DND-41 (cell line): ENCODE results near the gene UBE3B.

ENCODE experiments used
- ATAC-seq: fragments of 200-7000 bp; cut with Tn5 transposase; 3 replicates; pipeline ENCODE4 v1.9.1; 2021; ENCODE audit warnings: low read depth; ENCODE audit not compliant: insufficient read depth
- DNase-seq: peaks from one replicate; pipeline ENCODE4 v3.0.0-alpha.2; 2020
- H2AFZ ChIP-seq: 2 replicates; pipeline ENCODE4 v1.6.0; 2012; ENCODE audit warnings: low read depth, low read length
- H3K27ac ChIP-seq: 2 replicates; pipeline ENCODE4 v1.5.1; 2012; ENCODE audit warnings: low read length, inconsistent platforms
- H3K27me3 ChIP-seq: fragments of 200-600 bp; sonication (generic); 2 replicates; pipeline ENCODE4 v1.6.0; 2012; ENCODE audit warnings: low read length, mild to moderate bottlenecking, inconsistent platforms; ENCODE audit not compliant: insufficient read depth, poor library complexity
- H3K36me3 ChIP-seq: 2 replicates; pipeline ENCODE4 v1.5.1; 2012; ENCODE audit warnings: low read length, inconsistent platforms; ENCODE audit not compliant: insufficient read depth
- H3K4me1 ChIP-seq: 2 replicates; pipeline ENCODE4 v1.5.1; 2012; ENCODE audit warnings: mild to moderate bottlenecking, low read length; ENCODE audit not compliant: insufficient read depth
- H3K4me2 ChIP-seq: 2 replicates; pipeline ENCODE4 v1.6.0; 2012; ENCODE audit warnings: mild to moderate bottlenecking, moderate library complexity, low read length, inconsistent platforms; ENCODE audit not compliant: insufficient read depth
- H3K4me3 ChIP-seq, 2 experiments: fragments of 200-600 bp in 1 of 2; shearing (Covaris generic) in 1 of 2; 2 replicates each; pipeline ENCODE4 v1.5.1; 2012 to 2016; ENCODE audit warnings: inconsistent platforms in 2 of 2, low read length in 2 of 2, mild to moderate bottlenecking in 2 of 2, low read depth in 1 of 2, moderate library complexity in 1 of 2
- H3K79me2 ChIP-seq: 2 replicates; pipeline ENCODE4 v1.6.0; 2012; ENCODE audit warnings: low read length, inconsistent platforms; ENCODE audit not compliant: insufficient read depth
- H3K9ac ChIP-seq: 2 replicates; pipeline ENCODE4 v1.6.0; 2012; ENCODE audit warnings: low read depth, mild to moderate bottlenecking, inconsistent platforms, low read length, moderate library complexity
- H3K9me3 ChIP-seq: 2 replicates; pipeline ENCODE4 v1.5.1; 2012; ENCODE audit warnings: low read length, moderate library complexity, mild to moderate bottlenecking, inconsistent platforms; ENCODE audit not compliant: insufficient read depth, severe bottlenecking
- H4K20me1 ChIP-seq: 2 replicates; pipeline ENCODE4 v1.6.0; 2012; ENCODE audit warnings: low read length; ENCODE audit not compliant: insufficient read depth
- CTCF ChIP-seq: IDR thresholded peaks from 2 replicates; pipeline ENCODE4 v1.5.1; 2012; ENCODE audit warnings: borderline replicate concordance, low read length, moderate library complexity, mild to moderate bottlenecking; ENCODE audit not compliant: poor library complexity, severe bottlenecking; ENCODE audit errors: extremely low read depth
- EZH2 ChIP-seq: IDR thresholded peaks from 3 replicates; pipeline ENCODE4 v1.6.1; 2012; ENCODE audit warnings: borderline replicate concordance, low read depth, mild to moderate bottlenecking, moderate library complexity, low read length, inconsistent platforms; ENCODE audit not compliant: severe bottlenecking

UBE3B gene

DNA sequence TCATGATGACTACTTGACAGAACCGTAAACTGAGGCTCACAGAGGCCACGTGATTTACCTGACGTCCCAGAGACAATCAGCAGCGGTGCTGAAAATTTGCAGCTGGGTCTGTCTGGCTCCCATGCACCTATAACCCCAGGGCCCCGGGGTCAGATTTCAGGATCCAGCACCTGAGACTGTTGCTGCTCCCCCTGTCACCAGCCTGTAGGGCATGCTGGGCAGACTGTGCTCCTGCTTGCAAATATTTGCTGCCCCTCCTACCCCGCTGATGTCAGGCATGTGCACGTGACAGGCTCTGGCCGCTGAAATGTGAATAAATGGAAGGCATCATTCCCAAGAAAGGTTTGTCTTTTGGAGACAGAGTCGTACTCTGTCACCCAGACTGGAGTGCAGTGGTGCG, 89.9 kb downstream of the UBE3B start:
- H3K4me3 ChIP-seq: no peak overlapping the region
- H3K27me3 ChIP-seq: no peaks in the 10 kb centered on the region
- H4K20me1 ChIP-seq: no peaks in the 10 kb centered on the region; the same call in 1 of the 2 replicates
- H3K79me2 ChIP-seq: peaks cover 3% of the 10 kb centered on the region; the same call in 1 of the 2 replicates
- H3K9me3 ChIP-seq: no peaks in the 10 kb centered on the region
- DNase-seq (no peak), ATAC-seq (no peak)
- no peak overlapping the region for H3K9ac ChIP-seq
- peaks cover 85% of the 10 kb centered on the region for H3K36me3 ChIP-seq
- H2AFZ ChIP-seq: no peak overlapping the region
- peaks cover 11% of the 10 kb centered on the region for H3K4me1 ChIP-seq
- no peak overlapping the region for H3K27ac ChIP-seq
- TF ChIP-seq CTCF (no peak), EZH2 (no peak)
- H3K4me2 ChIP-seq: no peak overlapping the region

- H3K4me2 ChIP-seq: no peak overlapping the region
- peaks cover 78% of the 10 kb centered on the region for H3K36me3 ChIP-seq
- no peaks in the 10 kb centered on the region for H3K27me3 ChIP-seq
- ATAC-seq (no peak), DNase-seq (no peak)
- H4K20me1 ChIP-seq: no peaks in the 10 kb centered on the region; the same call in 1 of the 2 replicates
- no peak overlapping the region for H3K4me3 ChIP-seq
- no peak overlapping the region for H3K27ac ChIP-seq
- H3K9ac ChIP-seq: no peak overlapping the region
- peaks cover 10% of the 10 kb centered on the region for H3K79me2 ChIP-seq
- peaks cover 18% of the 10 kb centered on the region for H3K4me1 ChIP-seq
- no peaks in the 10 kb centered on the region for H3K9me3 ChIP-seq
- no peak overlapping the region for H2AFZ ChIP-seq
- TF ChIP-seq CTCF: no peak
- TF ChIP-seq EZH2: no peak
Measured at GRCh38 chr12:109567967-109568366, 90.5 kb downstream of the UBE3B start.

GRCh38 chr12:109568486-109568885, 91.1 kb downstream of the UBE3B start:
- H3K4me3 ChIP-seq: no peak overlapping the region
- no peaks in the 10 kb centered on the region for H3K27me3 ChIP-seq
- peaks cover 73% of the 10 kb centered on the region for H3K36me3 ChIP-seq
- H3K27ac ChIP-seq: no peak overlapping the region
- H4K20me1 ChIP-seq: no peaks in the 10 kb centered on the region; the same call in 1 of the 2 replicates
- no peak for DNase-seq
- H3K9me3 ChIP-seq: no peaks in the 10 kb centered on the region
- H3K79me2 ChIP-seq: peaks cover 13% of the 10 kb centered on the region
- no peak overlapping the region for H2AFZ ChIP-seq
- H3K4me2 ChIP-seq: no peak overlapping the region
- no peak for ATAC-seq
- TF ChIP-seq EZH2 (no peak), CTCF (no peak)
- H3K9ac ChIP-seq: no peak overlapping the region
- peaks cover 21% of the 10 kb centered on the region for H3K4me1 ChIP-seq
